Measurements from ENCODE around the gene TUBGCP6. TPM values are rescaled to one million over a fixed set of nuclear protein-coding genes. Genes with fewer than 3 reads are reported as not detected.

Gene TUBGCP6
- total RNA-seq, 1 donor from 2014 or later = 18.2 TPM

- peaks cover 62% of the 10 kb centered on the region for H3K36me3 ChIP-seq (ENCODE audit: control insufficient read depth, insufficient read depth, low read length)
- DNase-seq (ENCODE audit: low read depth) (no peak), FAIRE-seq (no peak)
- H3K27me3 ChIP-seq (ENCODE audit: control insufficient read depth, insufficient read depth, low read length) = no peaks in the 10 kb centered on the region
- TF ChIP-seq, protein P1, sequence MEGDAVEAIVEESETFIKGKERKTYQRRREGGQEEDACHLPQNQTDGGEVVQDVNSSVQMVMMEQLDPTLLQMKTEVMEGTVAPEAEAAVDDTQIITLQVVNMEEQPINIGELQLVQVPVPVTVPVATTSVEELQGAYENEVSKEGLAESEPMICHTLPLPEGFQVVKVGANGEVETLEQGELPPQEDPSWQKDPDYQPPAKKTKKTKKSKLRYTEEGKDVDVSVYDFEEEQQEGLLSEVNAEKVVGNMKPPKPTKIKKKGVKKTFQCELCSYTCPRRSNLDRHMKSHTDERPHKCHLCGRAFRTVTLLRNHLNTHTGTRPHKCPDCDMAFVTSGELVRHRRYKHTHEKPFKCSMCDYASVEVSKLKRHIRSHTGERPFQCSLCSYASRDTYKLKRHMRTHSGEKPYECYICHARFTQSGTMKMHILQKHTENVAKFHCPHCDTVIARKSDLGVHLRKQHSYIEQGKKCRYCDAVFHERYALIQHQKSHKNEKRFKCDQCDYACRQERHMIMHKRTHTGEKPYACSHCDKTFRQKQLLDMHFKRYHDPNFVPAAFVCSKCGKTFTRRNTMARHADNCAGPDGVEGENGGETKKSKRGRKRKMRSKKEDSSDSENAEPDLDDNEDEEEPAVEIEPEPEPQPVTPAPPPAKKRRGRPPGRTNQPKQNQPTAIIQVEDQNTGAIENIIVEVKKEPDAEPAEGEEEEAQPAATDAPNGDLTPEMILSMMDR (IDR thresholded peaks at IDR 0.05; ENCODE audit: insufficient read depth, low read length, severe bottlenecking) = no peak
- no peak overlapping the region for H3K4me3 ChIP-seq (ENCODE audit: low read depth, low read length)
These were observed 36.5 kb upstream of the TUBGCP6 start for GRCh38 chr22:50281384-50281760.

GRCh38 chr22:50280708-50281383 is 36.0 kb upstream of the TUBGCP6 start:
- TF ChIP-seq, protein P1 (IDR thresholded peaks at IDR 0.05; ENCODE audit: insufficient read depth, low read length, severe bottlenecking) = no peak
- FAIRE-seq = no peak

GRCh38 chr22:50280022-50280707 is 35.3 kb upstream of the TUBGCP6 start:
- H3K36me3 ChIP-seq (ENCODE audit: control insufficient read depth, insufficient read depth, low read length) = peaks cover 65% of the 10 kb centered on the region

More at GRCh38 chr22:50280708-50281383, 36.0 kb upstream of the TUBGCP6 start:
- Histone ChIP-seq H3K36me3 (ENCODE audit: control insufficient read depth, insufficient read depth, low read length) (peaks cover 62% of the 10 kb centered on the region), H3K4me3 (ENCODE audit: low read depth, low read length) (no peak overlapping the region), H3K27me3 (ENCODE audit: control insufficient read depth, insufficient read depth, low read length) (no peaks in the 10 kb centered on the region)
- DNase-seq (ENCODE audit: low read depth) = no peak

GRCh38 chr22:50278956-50279619 is 34.3 kb upstream of the TUBGCP6 start:
- TF ChIP-seq, protein P1 (IDR thresholded peaks at IDR 0.05; ENCODE audit: insufficient read depth, low read length, severe bottlenecking) = no peak
- FAIRE-seq (no peak), DNase-seq (ENCODE audit: low read depth) (no peak)
- Histone ChIP-seq H3K4me3 (ENCODE audit: low read depth, low read length) (no peak overlapping the region), H3K36me3 (ENCODE audit: control insufficient read depth, insufficient read depth, low read length) (peaks cover 67% of the 10 kb centered on the region), H3K27me3 (ENCODE audit: control insufficient read depth, insufficient read depth, low read length) (no peaks in the 10 kb centered on the region)

More at GRCh38 chr22:50280022-50280707, 35.3 kb upstream of the TUBGCP6 start:
- no peak overlapping the region for H3K4me3 ChIP-seq (ENCODE audit: low read depth, low read length)
- no peak for FAIRE-seq
- TF ChIP-seq, protein P1 (IDR thresholded peaks at IDR 0.05; ENCODE audit: insufficient read depth, low read length, severe bottlenecking) = no peak
- no peak for DNase-seq (ENCODE audit: low read depth)
- no peaks in the 10 kb centered on the region for H3K27me3 ChIP-seq (ENCODE audit: control insufficient read depth, insufficient read depth, low read length)

- FAIRE-seq (no peak), DNase-seq (ENCODE audit: low read depth) (no peak)
- Histone ChIP-seq H3K4me3 (ENCODE audit: low read depth, low read length) (no peak overlapping the region), H3K27me3 (ENCODE audit: control insufficient read depth, insufficient read depth, low read length) (no peaks in the 10 kb centered on the region), H3K36me3 (ENCODE audit: control insufficient read depth, insufficient read depth, low read length) (peaks cover 64% of the 10 kb centered on the region)
- TF ChIP-seq, protein P1 (IDR thresholded peaks at IDR 0.05; ENCODE audit: insufficient read depth, low read length, severe bottlenecking) = no peak
These were observed 33.6 kb upstream of the TUBGCP6 start for GRCh38 chr22:50278461-50278860.
